ENCODE data around the gene TMED6.

Gene TMED6

GRCh38 chr16:69350536-69351133 lies 951 bp downstream of the TMED6 start:
- DNase-seq: no peak

- DNase-seq: no peak
Observed at GRCh38 chr16:69349536-69349935, 2.0 kb downstream of the TMED6 start.

GRCh38 chr16:69348222-69348621 lies 3.4 kb downstream of the TMED6 start:
- no peak for DNase-seq

- DNase-seq: peak; percentile 34
Observed at GRCh38 chr16:69346683-69347082, 4.9 kb downstream of the TMED6 start.

- DNase-seq: no peak
Observed at GRCh38 chr16:69345923-69346322, 5.7 kb downstream of the TMED6 start.

GRCh38 chr16:69344171-69344570 lies 7.4 kb downstream of the TMED6 start:
- no peak for DNase-seq

GRCh38 chr16:69340095-69340644 lies 11.4 kb downstream of the TMED6 start:
- DNase-seq: peak; percentile 27

GRCh38 chr16:69339289-69340094 lies 12.1 kb downstream of the TMED6 start, which contains the start of the genes COG8 and NIP7:
COG8 (minus strand) TSS chr16:69339564; CDS start chr16:69339552, 12 bp downstream.
NIP7 (plus strand) TSS chr16:69339772; CDS start chr16:69339830, 58 bp downstream.
- peak; percentile 97 for DNase-seq

GRCh38 chr16:69338557-69339288 lies 12.9 kb downstream of the TMED6 start:
- no peak for DNase-seq

GRCh38 chr16:69334696-69335095 lies 16.9 kb downstream of the TMED6 start:
- DNase-seq: no peak

GRCh38 chr16:69330286-69331109 lies 21.1 kb downstream of the TMED6 start, which contains the start of gene PDF:
PDF (minus strand) TSS chr16:69330588; CDS start chr16:69330570, 18 bp downstream.
- DNase-seq: peak; percentile 90

GRCh38 chr16:69329369-69330285 lies 22.0 kb downstream of the TMED6 start:
- DNase-seq: peak; percentile 35

GRCh38 chr16:69328854-69329316 lies 22.7 kb downstream of the TMED6 start:
- peak; percentile 66 for DNase-seq

GRCh38 chr16:69327585-69328310 lies 23.8 kb downstream of the TMED6 start:
- no peak for DNase-seq

- DNase-seq: no peak
Observed at GRCh38 chr16:69326172-69326873, 25.3 kb downstream of the TMED6 start.

GRCh38 chr16:69325784-69326171 lies 25.8 kb downstream of the TMED6 start:
- no peak for DNase-seq

GRCh38 chr16:69324585-69325253 lies 26.9 kb downstream of the TMED6 start:
- no peak for DNase-seq

GRCh38 chr16:69324013-69324531 lies 27.5 kb downstream of the TMED6 start:
- no peak for DNase-seq

- DNase-seq: no peak
Observed at GRCh38 chr16:69323415-69323814, 28.2 kb downstream of the TMED6 start.

Measured in activated CD4-positive, alpha-beta T cell treated with anti-CD3 and anti-CD28 coated beads, Interleukin-2, amount 50 U/mL, for 16 hours (primary cell).